GM21529 (cell line): Measurements from ENCODE around the gene HDAC7.

Experiments used
- ATAC-seq: cut with Tn5 transposase; IDR thresholded peaks from one replicate; pipeline ENCODE4 v1.9.1; 2021; ENCODE audit not compliant: unreplicated experiment

HDAC7 gene

GRCh38 chr12:47833591-47834012 is 13.9 kb upstream of the HDAC7 start:
- no peak for ATAC-seq

GRCh38 chr12:47832263-47832933 is 12.7 kb upstream of the HDAC7 start:
- peak; percentile 37 for ATAC-seq

- ATAC-seq, result no peak
Observed at GRCh38 chr12:47829584-47829983, 9.9 kb upstream of the HDAC7 start.

- ATAC-seq, result no peak
Observed at GRCh38 chr12:47828976-47829482, 9.3 kb upstream of the HDAC7 start.

GRCh38 chr12:47828008-47828975 is 8.6 kb upstream of the HDAC7 start:
- ATAC-seq, result no peak

- no peak for ATAC-seq
Observed at GRCh38 chr12:47825173-47825639, 5.5 kb upstream of the HDAC7 start.

GRCh38 chr12:47824635-47825034 is 4.9 kb upstream of the HDAC7 start:
- ATAC-seq, result no peak

- no peak for ATAC-seq
Observed at GRCh38 chr12:47824198-47824597, 4.5 kb upstream of the HDAC7 start.

GRCh38 chr12:47823422-47824086 is 3.9 kb upstream of the HDAC7 start:
- ATAC-seq, result no peak

- no peak for ATAC-seq
Observed at GRCh38 chr12:47822863-47823262, 3.2 kb upstream of the HDAC7 start.

GRCh38 chr12:47822401-47822800 is 2.7 kb upstream of the HDAC7 start:
- ATAC-seq, result no peak

- no peak for ATAC-seq
Observed at GRCh38 chr12:47821346-47821706, 1.6 kb upstream of the HDAC7 start.

GRCh38 chr12:47820631-47821345 is 1.1 kb upstream of the HDAC7 start:
- no peak for ATAC-seq

- peak; percentile 49 for ATAC-seq
Observed at GRCh38 chr12:47819138-47819895, 386 bp downstream of the HDAC7 start.

- no peak for ATAC-seq
Observed at GRCh38 chr12:47818467-47819137, 1.1 kb downstream of the HDAC7 start.

- ATAC-seq, result no peak
Observed at GRCh38 chr12:47818007-47818376, 1.7 kb downstream of the HDAC7 start.

- ATAC-seq, result no peak
Observed at GRCh38 chr12:47817272-47818006, 2.3 kb downstream of the HDAC7 start.

GRCh38 chr12:47816403-47817271 is 3.1 kb downstream of the HDAC7 start:
- no peak for ATAC-seq
